Cardiac fibroblast (primary cell): ENCODE data around the gene PPARA.
"Not testable (repeated sequence)": the region's sequence is repeated elsewhere in the genome, so short reads cannot be mapped to it uniquely, and the experiment has no call there.

Source experiments
- DNase-seq, 2 donors: peaks; one replicate each; pipeline versions ENCODE4 v3.0.0 to v3.0.0-alpha.2; 2010; ENCODE audit warnings: low read depth in 2 of 2
- H3K4me3 ChIP-seq, 2 donors: replicated peaks in 1 of 2; 1 replicate in 1 of 2; 2 replicates in 1 of 2; pipeline ENCODE4 v1.5.1; 2011; ENCODE audit warnings: low read depth in 2 of 2, low read length in 2 of 2, mild to moderate bottlenecking in 2 of 2, moderate library complexity in 1 of 2
- TF ChIP-seq, protein P1 (sequence below): IDR thresholded peaks from one replicate; pipeline ENCODE4 v1.5.1; 2011; ENCODE audit warnings: low read depth, mild to moderate bottlenecking, low read length, inconsistent platforms

Gene PPARA

DNA sequence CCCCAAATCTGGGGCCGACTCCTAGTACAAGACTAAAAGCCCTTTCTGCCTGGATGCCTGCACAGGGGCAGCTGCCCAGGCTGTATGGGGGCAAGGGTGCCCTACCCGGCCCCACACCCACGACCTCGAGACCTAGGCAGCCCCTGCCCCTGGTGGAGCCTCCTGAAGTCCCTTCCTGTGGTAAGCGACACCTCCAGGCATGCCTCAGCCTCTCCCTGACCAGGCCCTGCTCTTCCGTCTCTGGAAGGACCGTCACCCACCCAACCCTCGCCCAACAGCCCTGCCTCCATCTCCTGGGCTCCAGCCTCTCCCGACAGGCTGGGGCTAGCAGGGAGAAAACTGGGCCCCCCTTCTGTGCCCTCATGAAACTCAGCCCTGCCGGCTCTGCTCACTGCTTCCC, 22.8 kb upstream of the PPARA start:
- TF ChIP-seq, protein P1, sequence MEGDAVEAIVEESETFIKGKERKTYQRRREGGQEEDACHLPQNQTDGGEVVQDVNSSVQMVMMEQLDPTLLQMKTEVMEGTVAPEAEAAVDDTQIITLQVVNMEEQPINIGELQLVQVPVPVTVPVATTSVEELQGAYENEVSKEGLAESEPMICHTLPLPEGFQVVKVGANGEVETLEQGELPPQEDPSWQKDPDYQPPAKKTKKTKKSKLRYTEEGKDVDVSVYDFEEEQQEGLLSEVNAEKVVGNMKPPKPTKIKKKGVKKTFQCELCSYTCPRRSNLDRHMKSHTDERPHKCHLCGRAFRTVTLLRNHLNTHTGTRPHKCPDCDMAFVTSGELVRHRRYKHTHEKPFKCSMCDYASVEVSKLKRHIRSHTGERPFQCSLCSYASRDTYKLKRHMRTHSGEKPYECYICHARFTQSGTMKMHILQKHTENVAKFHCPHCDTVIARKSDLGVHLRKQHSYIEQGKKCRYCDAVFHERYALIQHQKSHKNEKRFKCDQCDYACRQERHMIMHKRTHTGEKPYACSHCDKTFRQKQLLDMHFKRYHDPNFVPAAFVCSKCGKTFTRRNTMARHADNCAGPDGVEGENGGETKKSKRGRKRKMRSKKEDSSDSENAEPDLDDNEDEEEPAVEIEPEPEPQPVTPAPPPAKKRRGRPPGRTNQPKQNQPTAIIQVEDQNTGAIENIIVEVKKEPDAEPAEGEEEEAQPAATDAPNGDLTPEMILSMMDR, result no peak
- no peak for DNase-seq
- no peak overlapping the region for H3K4me3 ChIP-seq

DNA sequence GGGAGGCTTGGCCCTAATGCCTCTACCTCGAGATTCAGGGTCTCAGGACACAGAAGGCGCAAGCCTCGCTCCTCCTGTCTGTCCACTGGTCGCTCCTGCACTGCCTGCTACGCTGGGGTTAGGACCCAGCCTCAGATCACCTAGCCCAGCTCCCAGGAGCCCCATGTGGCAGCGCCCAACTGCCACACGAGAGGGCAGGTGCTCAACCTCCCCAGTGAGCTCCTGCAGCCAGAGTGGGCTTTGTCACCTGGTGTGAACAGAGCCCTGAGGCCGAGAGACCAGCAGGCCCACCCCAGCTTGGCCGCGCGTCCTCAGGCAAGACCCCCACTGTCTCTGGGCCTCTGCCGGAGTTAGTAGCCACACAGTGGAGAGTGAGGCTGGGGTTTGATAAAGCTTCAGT, 21.7 kb upstream of the PPARA start:
- H3K4me3 ChIP-seq, result no peak overlapping the region
- TF ChIP-seq, protein P1, result no peak
- DNase-seq, result no peak

GRCh38 chr22:46129390-46130041, 20.8 kb upstream of the PPARA start:
- no peak for DNase-seq
- H3K4me3 ChIP-seq, result no peak overlapping the region
- TF ChIP-seq, protein P1, result no peak

DNA sequence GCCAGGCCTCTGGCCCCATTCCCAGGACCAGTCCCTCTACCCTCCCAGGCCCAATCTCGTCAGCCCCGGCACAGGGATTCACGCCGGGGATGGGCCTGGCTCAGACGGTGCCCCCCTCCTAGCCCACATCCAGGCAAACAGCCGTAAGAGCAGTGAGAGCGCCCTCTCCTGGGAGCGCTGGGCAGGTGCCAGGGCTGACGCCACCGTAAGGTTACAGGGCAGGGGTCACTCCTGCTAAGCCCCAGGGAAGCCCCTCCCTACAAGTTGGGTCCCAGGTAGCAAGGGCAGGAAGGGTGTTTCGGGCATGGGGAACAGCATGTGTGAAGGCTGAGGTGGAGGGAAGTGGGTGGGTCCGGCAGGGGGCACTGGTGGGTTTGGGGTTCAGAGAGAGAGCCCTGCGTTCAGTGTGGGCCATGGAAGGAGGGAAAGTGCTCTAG, 19.2 kb upstream of the PPARA start:
- H3K4me3 ChIP-seq, result no peak overlapping the region
- no peak for DNase-seq
- TF ChIP-seq, protein P1, result peak; percentile 41

DNA sequence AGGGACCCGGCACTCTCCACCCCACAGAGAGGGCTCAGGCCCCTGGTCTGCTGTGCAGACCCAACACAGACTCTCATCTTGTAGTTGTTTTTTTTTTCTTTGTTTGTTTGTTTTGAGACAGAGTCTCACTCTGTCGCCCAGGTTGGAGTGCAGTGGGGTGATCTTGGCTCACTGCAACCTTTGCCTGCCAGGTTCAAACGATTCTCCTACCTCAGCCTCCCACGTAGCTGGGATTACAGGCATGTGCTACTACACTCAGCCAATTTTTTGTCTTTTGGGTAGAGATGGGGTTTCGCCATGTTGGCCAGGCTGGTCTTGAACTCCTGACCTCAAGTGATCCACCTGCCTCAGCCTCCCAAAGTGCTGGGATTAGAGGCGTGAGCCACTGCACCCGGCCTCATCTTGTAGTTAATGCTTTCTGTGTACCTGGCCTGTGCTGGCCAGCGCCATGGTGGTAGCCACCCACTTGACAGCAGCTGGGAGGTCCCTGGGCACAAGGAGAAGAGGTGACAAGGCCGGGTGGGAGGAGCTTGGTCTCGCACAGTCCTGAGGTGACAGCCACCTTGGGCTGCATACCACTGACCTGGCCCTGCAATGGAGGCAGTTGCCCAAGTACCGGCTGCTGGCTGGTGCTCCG, 18.0 kb upstream of the PPARA start:
- not testable (repeated sequence) for DNase-seq, H3K4me3 ChIP-seq

GRCh38 chr22:46132830-46133587, 17.3 kb upstream of the PPARA start:
- TF ChIP-seq, protein P1, result no peak
- no peak overlapping the region for H3K4me3 ChIP-seq
- DNase-seq, result no peak

DNA sequence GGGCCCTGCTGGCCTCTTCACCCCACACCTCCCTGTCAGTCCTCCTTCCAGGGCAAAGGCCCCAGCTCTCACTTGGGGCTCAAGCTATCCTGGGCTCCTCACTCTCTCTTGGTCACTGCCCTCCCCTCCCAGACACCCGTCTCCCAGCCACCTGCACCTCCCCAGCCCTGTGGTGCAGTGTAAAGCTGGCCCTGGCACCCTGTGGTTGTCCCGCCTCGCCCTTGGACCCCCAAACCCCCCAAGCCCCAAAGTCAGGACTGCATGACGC, 16.8 kb upstream of the PPARA start:
- TF ChIP-seq, protein P1, result no peak
- no peak overlapping the region for H3K4me3 ChIP-seq
- DNase-seq, result no peak
